H1 (cell line): ENCODE measurements around the gene SERPINA12. TPM values are rescaled to one million over a fixed set of nuclear protein-coding genes. Genes with fewer than 3 reads are reported as not detected.

Source experiments
- CTCF ChIA-PET: fragments of 300-600 bp; sonication (Branson Sonifier 250); formaldehyde crosslinking; loops from one replicate; lab custom pipeline; 2021; ENCODE audit not compliant: partially characterized antibody; lab: Charles Lee
- POLR2A ChIA-PET: fragments of 300-600 bp; sonication (Branson Sonifier 250); formaldehyde crosslinking; loops from one replicate; lab custom pipeline; 2021; ENCODE audit warnings: inconsistent platforms; ENCODE audit not compliant: partially characterized antibody; lab: Charles Lee
- DNase-seq, 2 experiments: peaks; one replicate each; pipeline versions ENCODE4 v3.0.0 to v3.0.0-alpha.2; 2010 to 2022; ENCODE audit warnings: low spot score in 2 of 2, low read depth in 1 of 2, mixed read lengths in 1 of 2
- FAIRE-seq: peaks from 2 replicates; lab custom pipeline; 2011; peaks lifted over from hg19 to GRCh38; lab: Jason Lieb, UNC
- H2AFZ ChIP-seq: 2 replicates; pipeline ENCODE4 v1.8.1; 2012; ENCODE audit warnings: low read length, inconsistent platforms
- H2AK5ac ChIP-seq: 2 replicates; pipeline ENCODE4 v1.6.1; 2013; ENCODE audit warnings: low read depth, low read length
- H2BK120ac ChIP-seq: replicated peaks from 2 replicates; pipeline ENCODE3; 2013; ENCODE audit warnings: low read depth, low read length, inconsistent platforms
- H2BK12ac ChIP-seq: 2 replicates; pipeline ENCODE4 v1.6.1; 2013; ENCODE audit warnings: low read depth, low read length
- H2BK15ac ChIP-seq: 2 replicates; pipeline ENCODE4 v1.6.1; 2013; ENCODE audit warnings: low read length
- H2BK20ac ChIP-seq: 2 replicates; pipeline ENCODE4 v1.6.1; 2013; ENCODE audit warnings: low read length
- H2BK5ac ChIP-seq: 2 replicates; pipeline ENCODE4 v1.6.1; 2013; ENCODE audit warnings: low read depth, low read length
- H3K14ac ChIP-seq: 2 replicates; pipeline ENCODE4 v1.6.1; 2013; ENCODE audit warnings: inconsistent platforms; ENCODE audit not compliant: insufficient read length
- H3K18ac ChIP-seq: 2 replicates; pipeline ENCODE4 v1.6.1; 2013; ENCODE audit warnings: low read length; ENCODE audit errors: extremely low read depth
- H3K23ac ChIP-seq: 2 replicates; pipeline ENCODE4 v1.6.1; 2013; ENCODE audit warnings: inconsistent platforms; ENCODE audit not compliant: insufficient read length
- H3K23me2 ChIP-seq: 2 replicates; pipeline ENCODE4 v1.6.1; 2013; ENCODE audit warnings: low read depth, low read length
- H3K27ac ChIP-seq: 2 replicates; pipeline ENCODE4 v1.6.1; 2011; ENCODE audit warnings: low read depth, low read length, inconsistent platforms
- H3K27me3 ChIP-seq, 4 experiments: replicated peaks in 1 of 4; 1 replicate in 1 of 4; 2 replicates in 3 of 4; pipeline versions ENCODE4 v1.6.1 to v1.8.1; 2011 to 2013; ENCODE audit warnings: low read length in 3 of 4, mild to moderate bottlenecking in 3 of 4, inconsistent platforms in 2 of 4, mixed read lengths in 2 of 4, moderate library complexity in 1 of 4; ENCODE audit not compliant: control insufficient read depth in 3 of 4, insufficient read depth in 3 of 4; ENCODE audit errors: extremely low read depth in 1 of 4
- H3K36me3 ChIP-seq, 4 experiments: 2 replicates each; pipeline versions ENCODE4 v1.6.1 to v1.8.1; 2011 to 2013; ENCODE audit warnings: mild to moderate bottlenecking in 4 of 4, low read length in 3 of 4, moderate library complexity in 2 of 4, control low read depth in 1 of 4, inconsistent platforms in 1 of 4; ENCODE audit not compliant: insufficient read depth in 4 of 4, control insufficient read depth in 2 of 4
- H3K4ac ChIP-seq: replicated peaks from 2 replicates; pipeline ENCODE3; 2013; ENCODE audit warnings: low read length, low read depth, mixed read lengths, inconsistent platforms; ENCODE audit not compliant: insufficient read length
- H3K4me1 ChIP-seq, 4 experiments: replicated peaks in 1 of 4; 1 replicate in 1 of 4; 2 replicates in 3 of 4; pipeline versions ENCODE4 v1.6.1 to v1.8.1; 2011 to 2013; ENCODE audit warnings: low read length in 3 of 4, inconsistent platforms in 2 of 4, mixed read lengths in 1 of 4; ENCODE audit not compliant: insufficient read depth in 4 of 4, control insufficient read depth in 3 of 4
- H3K4me2 ChIP-seq, 2 experiments: 2 replicates each; pipeline versions ENCODE4 v1.6.1 to v1.8.1; 2011 to 2013; ENCODE audit warnings: low read depth in 2 of 2, low read length in 2 of 2, control low read depth in 1 of 2, inconsistent platforms in 1 of 2, mild to moderate bottlenecking in 1 of 2; ENCODE audit not compliant: insufficient read depth in 1 of 2
- H3K4me3 ChIP-seq, 4 experiments: fragments of 200-600, 300-600 bp in 1 of 4; sonication (generic), shearing (Covaris generic), sonication (Bioruptor Twin) in 1 of 4; 2 replicates each; pipeline versions ENCODE4 v1.5.1 to v1.8.1; 2011 to 2016; ENCODE audit warnings: low read length in 4 of 4, low read depth in 3 of 4, control low read depth in 2 of 4, inconsistent platforms in 2 of 4, mild to moderate bottlenecking in 2 of 4, mixed read lengths in 1 of 4, moderate library complexity in 1 of 4; ENCODE audit not compliant: insufficient read depth in 2 of 4; ENCODE audit errors: extremely low read depth in 1 of 4
- H3K56ac ChIP-seq: replicated peaks from 2 replicates; pipeline ENCODE3; 2013; ENCODE audit warnings: low read depth, mild to moderate bottlenecking, mixed read lengths, low read length, inconsistent platforms; ENCODE audit not compliant: insufficient read length
- H3K79me1 ChIP-seq: 2 replicates; pipeline ENCODE4 v1.6.1; 2013; ENCODE audit warnings: low read depth, low read length, control low read depth
- H3K79me2 ChIP-seq, 2 experiments: 2 replicates each; pipeline versions ENCODE4 v1.6.1 to v1.8.1; 2012 to 2013; ENCODE audit warnings: low read length in 2 of 2, mild to moderate bottlenecking in 2 of 2, inconsistent platforms in 1 of 2; ENCODE audit not compliant: insufficient read depth in 2 of 2, control insufficient read depth in 1 of 2
- H3K9ac ChIP-seq, 4 experiments: replicated peaks in 1 of 4; 1 replicate in 1 of 4; 2 replicates in 3 of 4; pipeline versions ENCODE4 v1.6.1 to v1.8.1; 2011 to 2013; ENCODE audit warnings: low read depth in 3 of 4, low read length in 3 of 4, control low read depth in 2 of 4, mild to moderate bottlenecking in 2 of 4, moderate library complexity in 2 of 4, inconsistent platforms in 1 of 4; ENCODE audit errors: extremely low read depth in 1 of 4
- H3K9me3 ChIP-seq, 2 experiments: 2 replicates each; pipeline versions ENCODE4 v1.6.1 to v1.8.1; 2012 to 2013; ENCODE audit warnings: mild to moderate bottlenecking in 2 of 2, moderate library complexity in 2 of 2, control low read depth in 1 of 2, inconsistent platforms in 1 of 2, low read depth in 1 of 2, low read length in 1 of 2, mixed read lengths in 1 of 2; ENCODE audit not compliant: insufficient read depth in 2 of 2
- H4K20me1 ChIP-seq, 2 experiments: replicated peaks in 1 of 2; 2 replicates each; pipeline versions ENCODE3 to v1.8.1; 2011 to 2013; ENCODE audit warnings: inconsistent platforms in 2 of 2, low read length in 2 of 2, mild to moderate bottlenecking in 1 of 2; ENCODE audit not compliant: insufficient read depth in 2 of 2, control insufficient read depth in 1 of 2
- H4K5ac ChIP-seq: 2 replicates; pipeline ENCODE4 v1.6.1; 2013; ENCODE audit warnings: low read length, low read depth, mixed read lengths, inconsistent platforms; ENCODE audit not compliant: insufficient read length
- H4K8ac ChIP-seq: 2 replicates; pipeline ENCODE4 v1.8.0; 2013; ENCODE audit warnings: mild to moderate bottlenecking, moderate library complexity, low read length, inconsistent platforms; ENCODE audit not compliant: insufficient read depth; ENCODE audit errors: extremely low read depth
- H4K91ac ChIP-seq: replicated peaks from 2 replicates; pipeline ENCODE3; 2013; ENCODE audit warnings: low read length, mixed read lengths, inconsistent platforms; ENCODE audit not compliant: insufficient read length
- CHD2 ChIP-seq: IDR thresholded peaks from 2 replicates; pipeline ENCODE4 v1.6.1; 2012; ENCODE audit warnings: low read length, improper control_type of control experiment
- EP300 ChIP-seq, 2 experiments: IDR thresholded peaks; 1 replicate in 1 of 2; 2 replicates in 1 of 2; pipeline ENCODE4 v1.6.1; 2011 to 2012; ENCODE audit warnings: low read depth in 2 of 2, low read length in 2 of 2, mild to moderate bottlenecking in 2 of 2, borderline replicate concordance in 1 of 2, inconsistent platforms in 1 of 2, moderate library complexity in 1 of 2
- HDAC6 ChIP-seq: IDR thresholded peaks from one replicate; pipeline ENCODE4 v1.7.1; 2012; ENCODE audit warnings: low read depth, mild to moderate bottlenecking, inconsistent platforms, low read length, moderate library complexity
- POLR2A ChIP-seq, 2 experiments: IDR thresholded peaks; 1 replicate in 1 of 2; 2 replicates in 1 of 2; pipeline ENCODE4 v1.6.1; 2011; ENCODE audit warnings: low read depth in 2 of 2, low read length in 2 of 2, mild to moderate bottlenecking in 2 of 2; ENCODE audit errors: control extremely low read depth in 1 of 2
- RXRA ChIP-seq: IDR thresholded peaks from 2 replicates; pipeline ENCODE4 v1.6.1; 2011; ENCODE audit warnings: low read depth, mild to moderate bottlenecking, low read length, moderate library complexity; ENCODE audit not compliant: insufficient read depth
- SP4 ChIP-seq: IDR thresholded peaks from 2 replicates; pipeline ENCODE4 v1.6.1; 2012; ENCODE audit warnings: low read length, inconsistent platforms
- TAF7 ChIP-seq: optimal IDR thresholded peaks from 2 replicates; pipeline ENCODE3; 2011; ENCODE audit warnings: low read depth, mild to moderate bottlenecking, inconsistent platforms, low read length, moderate library complexity, borderline replicate concordance
- TBP ChIP-seq: IDR thresholded peaks from 2 replicates; pipeline ENCODE4 v1.6.1; 2011; ENCODE audit warnings: low read depth, low read length, improper control_type of control experiment
- ZNF274 ChIP-seq: IDR thresholded peaks from 2 replicates; pipeline ENCODE4 v1.7.0; 2012; ENCODE audit warnings: low read length, borderline replicate concordance; ENCODE audit errors: extremely low read depth
- WGBS, 2 experiments: shearing (Covaris generic) in 1 of 2; methylation state at CpG; one replicate each; pipeline versions ENCODE4 v1.1.6 to v1.1.7; 2013 to 2015; ENCODE audit warnings: low lambda C conversion rate in 2 of 2, mixed read lengths in 2 of 2, inconsistent platforms in 1 of 2, low coverage in 1 of 2, missing lambda C conversion rate in 1 of 2; ENCODE audit not compliant: insufficient replicate concordance in 2 of 2, insufficient coverage in 1 of 2, insufficient read length in 1 of 2; ENCODE audit errors: extremely low coverage in 1 of 2, missing lambda C conversion rate in 1 of 2; 5-methylcytosine and 5-hydroxymethylcytosine counted together
- polyA plus RNA-seq, 7 experiments: library from polyadenylated mRNA; depleted of rRNA in 3 of 7; stranded (reverse) in 5 of 7; unstranded in 2 of 7; fragments of >200 nt in 5 of 7; fragments of 200-250 nt in 2 of 7; gene quantifications; 1 replicate in 5 of 7; 2 replicates in 1 of 7; 4 replicates in 1 of 7; pipeline versions ENCODE4 v1.2.1 to v1.2.3, GENCODE V29; 2011 to 2013; ENCODE audit warnings: missing spikeins in 2 of 7, mixed read lengths in 2 of 7
- total RNA-seq: library from RNA; stranded (reverse); fragmentation: NEBNext Ultra II Directional; extraction: Animal tissue kit (Norgen Biotek cat#: 25700); gene quantifications from 2 replicates; pipeline ENCODE4 v1.2.1, GENCODE V29; 2021

SERPINA12 gene
- total and polyA plus RNA-seq, 2 of the 8 experiments (the other 6 are each of a cell fraction or from before 2014, with no cell fraction given): not detected

- FAIRE-seq: no peak
- TF ChIP-seq POLR2A (IDR thresholded peaks at IDR 0.05; ENCODE audit: control extremely low read depth in 1 of 2, low read depth in 2 of 2, low read length in 2 of 2) (no peak), CHD2 (no peak), TBP (no peak), SP4 (no peak), HDAC6 (no peak), RXRA (no peak), EP300 (IDR thresholded peaks at IDR 0.05; ENCODE audit: borderline replicate concordance in 1 of 2, low read depth in 2 of 2, low read length in 2 of 2) (no peak), ZNF274 (no peak), TAF7 (no peak)
- Histone ChIP-seq H2BK15ac (no peak overlapping the region), H2BK120ac (no peak overlapping the region), H3K4ac (no peak overlapping the region), H2BK12ac (no peak overlapping the region), H4K20me1 (no peaks in the 10 kb centered on the region), H3K14ac (no peak overlapping the region), H3K56ac (no peak overlapping the region), H3K27me3 (no peaks in the 10 kb centered on the region), H3K4me1 (no peaks in the 10 kb centered on the region; a peak in 1 of 7 replicates), H3K4me3 (no peak overlapping the region), H3K23ac (no peak overlapping the region), H3K9me3 (peaks cover 14 to 15% of the 10 kb centered on the region in 2 experiments), H2AK5ac (no peak overlapping the region), H4K8ac (no peak overlapping the region), H3K79me2 (no peaks in the 10 kb centered on the region), H3K9ac (no peak overlapping the region), H4K5ac (no peak overlapping the region), H3K4me2 (no peak overlapping the region), H2AFZ (no peak overlapping the region), H2BK5ac (no peak overlapping the region), H3K36me3 (no peaks in the 10 kb centered on the region), H3K18ac (no peak overlapping the region), H2BK20ac (no peak overlapping the region), H3K23me2 (peaks cover 6% of the 10 kb centered on the region; the same call in 1 of the 2 replicates), H4K91ac (no peak overlapping the region), H3K27ac (no peak overlapping the region), H3K79me1 (no peaks in the 10 kb centered on the region)
- no peak for DNase-seq
- 92% methylated on average over 5 of the region's 5 CpGs; no CpG with 5 or more reads in 1 of the 2 experiments for whole genome bisulfite sequencing, 2 experiments
- ChIA-PET POLR2A (no interaction called here), CTCF (interaction anchor here (1.9 to 4.9 kb wide), 2 partner anchors 21 to 31 kb away, joined by 6 to 27 read pairs; no protein-coding TSS in a partner anchor)
These were observed 44.2 kb downstream of the SERPINA12 start for GRCh38 chr14:94465042-94465441.
